Hepatocyte (in vitro differentiated cells): ENCODE measurements around the gene USP14.

Experiments used
- EZH2 ChIP-seq: fragments of 200-600 bp; sonication (generic); IDR thresholded peaks from 2 replicates; pipeline ENCODE4 v1.6.1; 2016; ENCODE audit warnings: antibody characterized with exemption, mild to moderate bottlenecking, borderline replicate concordance
- EZH2phosphoT487 ChIP-seq: fragments of 200-600 bp; sonication (generic); IDR thresholded peaks from one replicate; pipeline ENCODE4 v1.6.1; 2018; ENCODE audit warnings: antibody characterized with exemption, mild to moderate bottlenecking, low read depth, moderate library complexity; ENCODE audit not compliant: unreplicated experiment, severe bottlenecking
- TF ChIP-seq, protein P1 (sequence below): fragments of 200-600 bp; sonication (generic); IDR thresholded peaks from 2 replicates; pipeline ENCODE4 v1.5.1; 2016; ENCODE audit warnings: antibody characterized with exemption, mild to moderate bottlenecking; ENCODE audit not compliant: poor library complexity

DNA sequence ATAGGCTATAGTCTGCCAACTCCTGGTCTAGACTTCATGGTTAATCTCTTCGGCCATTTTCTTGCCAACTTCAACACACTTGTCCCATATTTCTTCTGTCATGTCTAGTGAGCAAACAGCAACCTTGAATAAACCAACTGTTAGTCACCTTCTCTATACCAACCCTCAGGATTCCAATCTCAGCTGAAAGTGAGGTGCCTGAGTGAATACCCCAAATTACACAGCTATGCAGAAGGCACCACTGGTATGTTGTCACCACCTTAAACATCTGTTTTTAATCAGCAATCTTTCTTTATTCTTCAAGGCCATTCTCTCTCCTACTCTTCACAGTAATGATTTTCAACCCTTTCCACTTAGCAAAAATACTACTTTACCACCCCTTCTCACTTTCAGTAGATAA is 70.2 kb downstream of the USP14 start:
- TF ChIP-seq, protein P1, sequence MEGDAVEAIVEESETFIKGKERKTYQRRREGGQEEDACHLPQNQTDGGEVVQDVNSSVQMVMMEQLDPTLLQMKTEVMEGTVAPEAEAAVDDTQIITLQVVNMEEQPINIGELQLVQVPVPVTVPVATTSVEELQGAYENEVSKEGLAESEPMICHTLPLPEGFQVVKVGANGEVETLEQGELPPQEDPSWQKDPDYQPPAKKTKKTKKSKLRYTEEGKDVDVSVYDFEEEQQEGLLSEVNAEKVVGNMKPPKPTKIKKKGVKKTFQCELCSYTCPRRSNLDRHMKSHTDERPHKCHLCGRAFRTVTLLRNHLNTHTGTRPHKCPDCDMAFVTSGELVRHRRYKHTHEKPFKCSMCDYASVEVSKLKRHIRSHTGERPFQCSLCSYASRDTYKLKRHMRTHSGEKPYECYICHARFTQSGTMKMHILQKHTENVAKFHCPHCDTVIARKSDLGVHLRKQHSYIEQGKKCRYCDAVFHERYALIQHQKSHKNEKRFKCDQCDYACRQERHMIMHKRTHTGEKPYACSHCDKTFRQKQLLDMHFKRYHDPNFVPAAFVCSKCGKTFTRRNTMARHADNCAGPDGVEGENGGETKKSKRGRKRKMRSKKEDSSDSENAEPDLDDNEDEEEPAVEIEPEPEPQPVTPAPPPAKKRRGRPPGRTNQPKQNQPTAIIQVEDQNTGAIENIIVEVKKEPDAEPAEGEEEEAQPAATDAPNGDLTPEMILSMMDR = no peak
- TF ChIP-seq EZH2 = no peak
- no peak for TF ChIP-seq EZH2phosphoT487
